ENCODE results near the gene SCGN.
A peak's percentile ranks its signal among the peaks of the same experiment; 100 is the strongest.

SCGN gene

GRCh38 chr6:25691894-25692293 lies 39.9 kb downstream of the SCGN start:
- no peak for DNase-seq

- DNase-seq = no peak
Observed at GRCh38 chr6:25692472-25692871, 40.5 kb downstream of the SCGN start.

GRCh38 chr6:25694366-25694765 lies 42.4 kb downstream of the SCGN start:
- no peak for DNase-seq

- no peak for DNase-seq
Observed at GRCh38 chr6:25695671-25696070, 43.7 kb downstream of the SCGN start.

- DNase-seq = peak; percentile 2 to 62 (median 58)
Observed at GRCh38 chr6:25697537-25698340, 45.7 kb downstream of the SCGN start.

GRCh38 chr6:25698631-25699030 lies 46.6 kb downstream of the SCGN start:
- DNase-seq = no peak

GRCh38 chr6:25699649-25700048 lies 47.6 kb downstream of the SCGN start:
- no peak for DNase-seq

GRCh38 chr6:25700761-25701160 lies 48.7 kb downstream of the SCGN start:
- DNase-seq = no peak

GRCh38 chr6:25701807-25702206 lies 49.8 kb downstream of the SCGN start:
- DNase-seq = no peak

- DNase-seq = no peak
Observed at GRCh38 chr6:25703005-25703404, 51.0 kb downstream of the SCGN start.

GRCh38 chr6:25704001-25704400 lies 52.0 kb downstream of the SCGN start:
- no peak for DNase-seq

- DNase-seq = peak in 2 of 3 donors; percentile 9 to 18
Observed at GRCh38 chr6:25706314-25707014, 54.4 kb downstream of the SCGN start.

- DNase-seq = no peak
Observed at GRCh38 chr6:25709761-25710160, 57.7 kb downstream of the SCGN start.

GRCh38 chr6:25710287-25710686 lies 58.3 kb downstream of the SCGN start:
- DNase-seq = no peak

- DNase-seq = no peak
Observed at GRCh38 chr6:25713824-25714223, 61.8 kb downstream of the SCGN start.

GRCh38 chr6:25714765-25715164 lies 62.8 kb downstream of the SCGN start:
- peak in 2 of 3 donors; percentile 5 to 32 for DNase-seq

GRCh38 chr6:25715794-25716193 lies 63.8 kb downstream of the SCGN start:
- no peak for DNase-seq

GRCh38 chr6:25717866-25718740 lies 66.1 kb downstream of the SCGN start:
- peak; percentile 41 to 62 (median 56) for DNase-seq

- no peak for DNase-seq
Observed at GRCh38 chr6:25726122-25726911, 74.3 kb downstream of the SCGN start.

- no peak for DNase-seq
Observed at GRCh38 chr6:25727028-25727427, 75.0 kb downstream of the SCGN start.

- no peak for DNase-seq
Observed at GRCh38 chr6:25730907-25731306, 78.9 kb downstream of the SCGN start.

- no peak for DNase-seq
Observed at GRCh38 chr6:25731721-25732120, 79.7 kb downstream of the SCGN start.
